D341Med (cell line): ENCODE results near the gene TSHZ1.
"Not testable (repeated sequence)": the region's sequence is repeated elsewhere in the genome, so short reads cannot be mapped to it uniquely, and the experiment has no call there.

Source experiments
- DNase-seq: peaks from one replicate; pipeline ENCODE4 v3.0.0; 2012; ENCODE audit warnings: low spot score

TSHZ1 gene

DNA sequence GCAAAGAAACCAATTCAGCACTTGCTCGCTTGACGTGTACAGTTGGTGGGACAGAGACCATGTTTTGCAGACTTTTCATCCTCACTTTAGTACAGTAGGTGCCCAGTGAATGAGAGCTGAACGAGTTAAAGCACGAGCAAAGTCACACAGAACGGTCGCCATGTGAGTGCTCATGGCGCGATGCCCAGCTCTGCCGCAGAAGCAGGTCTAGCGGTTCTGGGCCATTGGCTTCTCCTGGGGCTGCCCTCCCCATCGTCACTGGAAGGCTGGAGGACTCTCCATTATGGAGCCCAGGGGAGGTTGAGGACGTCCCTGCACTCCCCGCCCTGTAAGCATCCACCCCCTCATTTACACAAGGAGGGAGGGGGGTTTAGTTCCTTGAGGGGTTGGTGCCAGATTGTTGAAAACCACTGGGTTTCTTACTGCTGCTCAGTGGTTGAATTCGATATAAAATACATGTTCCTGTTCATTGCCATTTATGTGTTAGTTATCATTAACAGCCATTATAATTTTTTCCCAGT lies 26.6 kb upstream of the TSHZ1 start:
- no peak for DNase-seq

DNA sequence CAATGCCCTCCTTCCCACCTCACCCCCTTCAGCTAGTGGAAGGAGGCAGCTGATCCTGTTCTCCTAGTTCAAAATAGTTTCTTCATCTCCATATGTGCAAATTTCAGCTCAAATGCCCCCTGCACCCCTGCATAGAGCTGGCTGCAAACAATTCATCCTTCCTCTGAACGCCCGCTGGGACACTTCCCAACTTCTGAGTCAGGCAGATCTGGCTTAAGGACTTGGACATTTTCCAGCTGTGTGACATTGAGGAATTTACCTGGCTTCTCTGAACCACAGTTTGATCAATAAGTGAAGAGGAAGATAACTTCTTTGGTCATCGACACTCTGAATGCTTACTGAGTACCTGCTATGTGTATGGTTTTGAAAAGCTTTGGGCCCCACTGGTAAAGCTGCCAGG lies 25.1 kb upstream of the TSHZ1 start:
- no peak for DNase-seq

DNA sequence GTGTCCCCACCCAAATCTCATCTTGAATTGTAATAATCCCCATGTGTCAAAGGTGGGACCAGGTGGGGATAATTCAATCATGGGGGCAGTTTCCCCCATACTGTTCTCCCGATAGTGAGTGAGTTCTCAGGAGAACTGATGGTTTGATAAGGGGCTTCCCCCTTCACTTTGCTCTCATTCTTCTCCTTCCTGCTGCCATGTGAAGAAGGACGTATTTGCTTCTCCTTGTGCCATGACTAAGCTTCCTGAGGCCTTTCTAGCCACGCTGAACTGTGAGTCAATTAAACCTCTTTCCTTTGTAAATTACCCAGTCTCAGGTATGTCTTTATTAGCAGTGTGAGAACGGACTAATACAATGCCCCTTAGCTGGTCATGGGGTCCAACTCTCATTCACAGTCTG lies 22.9 kb upstream of the TSHZ1 start:
- not testable (repeated sequence) for DNase-seq

DNA sequence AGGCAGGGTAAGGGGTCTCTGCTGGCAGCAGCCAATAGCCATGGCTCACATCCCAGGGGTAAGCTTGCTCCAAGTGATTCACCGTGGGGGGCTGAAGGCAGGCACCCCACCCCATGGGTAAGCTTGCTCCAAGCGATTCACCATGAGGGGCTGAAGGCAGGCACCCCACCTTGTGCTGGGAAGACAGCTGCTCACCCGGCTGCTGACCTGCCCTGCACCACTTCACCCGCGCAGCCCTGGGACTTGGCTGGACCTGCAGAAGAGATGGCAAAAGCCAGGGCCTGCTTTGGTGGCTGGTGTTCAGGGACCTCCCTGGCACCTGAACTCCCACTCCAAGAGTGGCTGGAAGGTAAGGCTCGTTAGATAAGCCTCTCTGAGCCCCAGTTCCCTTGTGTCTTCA lies 20.9 kb upstream of the TSHZ1 start:
- DNase-seq: no peak

DNA sequence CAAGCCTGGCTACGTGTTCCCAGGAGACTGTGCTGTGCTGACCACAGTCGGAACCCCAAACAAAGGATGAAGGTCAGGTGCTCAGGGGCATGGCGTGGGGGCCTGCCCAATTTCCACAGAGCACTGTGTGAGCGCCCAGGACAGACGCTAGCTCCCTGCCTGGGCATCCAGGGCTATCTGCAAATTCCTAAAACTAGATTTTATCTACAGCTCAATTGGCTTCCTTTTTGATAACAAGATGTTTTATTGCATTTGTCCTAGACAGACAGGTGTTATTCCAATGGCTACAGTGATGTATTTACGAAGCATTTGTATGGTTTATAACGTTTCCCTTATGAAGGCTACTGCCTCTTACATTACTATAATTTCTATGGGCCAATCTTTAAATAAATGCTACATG lies 17.7 kb upstream of the TSHZ1 start:
- no peak for DNase-seq

DNA sequence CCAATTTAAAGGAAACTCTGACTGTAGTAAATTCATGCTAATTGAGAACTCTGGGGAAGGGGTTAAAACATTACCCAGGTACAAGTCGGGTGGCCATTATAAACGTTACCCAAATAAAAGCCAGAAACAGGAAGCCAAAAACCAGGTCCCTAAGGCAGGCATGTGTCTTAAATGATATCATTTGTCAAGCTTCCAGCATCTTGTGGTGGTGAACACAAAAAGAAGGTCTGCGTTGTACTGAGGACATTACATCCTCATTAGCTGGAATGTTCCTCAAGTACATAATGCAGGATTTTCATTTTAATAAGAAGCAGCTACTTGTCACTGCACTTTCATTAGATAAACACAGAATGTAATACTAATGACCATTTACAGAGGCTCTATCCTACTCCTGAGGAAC lies 12.6 kb upstream of the TSHZ1 start:
- DNase-seq: no peak

DNA sequence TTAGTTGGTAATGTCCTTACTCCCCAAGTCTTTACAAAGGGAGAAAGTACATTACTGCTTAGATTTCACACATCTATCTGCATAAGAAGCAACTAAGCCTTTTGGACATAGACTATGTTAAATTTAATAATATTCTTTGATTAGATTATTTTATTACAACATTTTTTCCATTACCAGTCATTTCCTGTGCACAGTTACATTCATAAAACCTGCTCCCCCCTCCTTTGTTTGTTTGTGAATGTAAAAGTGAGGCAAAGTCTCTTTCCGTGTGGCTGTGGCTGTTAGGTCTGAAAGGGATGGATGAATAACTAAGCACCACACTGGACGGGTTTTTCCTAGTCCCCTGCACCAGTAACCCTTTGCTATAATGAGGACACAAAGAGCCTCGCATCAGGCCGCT lies 11.3 kb upstream of the TSHZ1 start:
- DNase-seq: no peak

DNA sequence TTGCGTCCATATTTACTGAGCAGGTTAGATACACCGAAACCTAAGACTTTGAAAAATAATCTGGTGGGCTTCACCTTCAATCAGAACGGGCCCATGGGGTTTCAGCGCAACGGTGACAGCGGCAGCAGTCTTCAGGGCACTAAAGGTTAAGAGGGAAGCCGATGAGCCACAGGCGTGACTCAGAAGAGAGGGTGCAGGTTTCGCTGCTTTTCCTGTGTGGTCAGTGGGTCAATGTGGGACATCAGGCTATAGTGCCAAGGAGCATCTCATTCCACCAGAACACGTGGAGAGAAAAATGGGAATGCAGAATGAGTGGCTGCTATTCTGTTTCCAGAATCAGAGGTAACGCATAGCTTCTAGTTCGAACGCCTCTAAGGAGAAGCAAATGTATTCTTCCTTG lies 10.5 kb upstream of the TSHZ1 start:
- no peak for DNase-seq

DNA sequence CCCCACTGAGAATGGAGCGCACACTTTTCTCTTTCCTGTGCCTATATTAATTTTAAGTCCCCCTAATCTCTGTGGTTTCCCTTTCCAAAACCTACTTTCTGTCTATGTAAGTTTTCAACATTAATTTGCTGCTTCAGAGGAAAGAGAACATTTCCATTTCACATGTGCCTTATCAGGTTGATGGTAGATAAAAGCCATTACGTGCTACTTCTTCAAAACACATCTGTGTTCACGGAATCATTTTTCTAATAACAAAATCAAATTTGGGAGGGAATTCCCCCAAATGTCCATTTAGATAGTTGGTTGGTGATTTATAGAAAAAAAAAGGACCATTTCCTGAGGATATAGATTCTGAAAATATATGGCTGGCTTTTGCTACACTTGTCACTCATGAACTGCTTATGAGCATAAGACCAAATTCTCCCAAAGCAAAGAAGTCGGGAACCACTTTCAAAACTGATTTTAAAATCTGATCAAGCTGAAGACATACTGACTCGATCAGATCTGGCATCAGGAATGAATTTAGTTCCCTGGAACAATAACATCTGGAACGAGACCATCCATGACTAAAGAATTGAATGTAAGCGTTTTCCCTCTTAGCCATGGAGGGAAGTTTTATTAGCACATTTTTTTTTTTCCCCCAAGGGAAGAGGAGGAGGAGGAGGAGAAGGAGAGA lies 9.9 kb upstream of the TSHZ1 start:
- DNase-seq: no peak

DNA sequence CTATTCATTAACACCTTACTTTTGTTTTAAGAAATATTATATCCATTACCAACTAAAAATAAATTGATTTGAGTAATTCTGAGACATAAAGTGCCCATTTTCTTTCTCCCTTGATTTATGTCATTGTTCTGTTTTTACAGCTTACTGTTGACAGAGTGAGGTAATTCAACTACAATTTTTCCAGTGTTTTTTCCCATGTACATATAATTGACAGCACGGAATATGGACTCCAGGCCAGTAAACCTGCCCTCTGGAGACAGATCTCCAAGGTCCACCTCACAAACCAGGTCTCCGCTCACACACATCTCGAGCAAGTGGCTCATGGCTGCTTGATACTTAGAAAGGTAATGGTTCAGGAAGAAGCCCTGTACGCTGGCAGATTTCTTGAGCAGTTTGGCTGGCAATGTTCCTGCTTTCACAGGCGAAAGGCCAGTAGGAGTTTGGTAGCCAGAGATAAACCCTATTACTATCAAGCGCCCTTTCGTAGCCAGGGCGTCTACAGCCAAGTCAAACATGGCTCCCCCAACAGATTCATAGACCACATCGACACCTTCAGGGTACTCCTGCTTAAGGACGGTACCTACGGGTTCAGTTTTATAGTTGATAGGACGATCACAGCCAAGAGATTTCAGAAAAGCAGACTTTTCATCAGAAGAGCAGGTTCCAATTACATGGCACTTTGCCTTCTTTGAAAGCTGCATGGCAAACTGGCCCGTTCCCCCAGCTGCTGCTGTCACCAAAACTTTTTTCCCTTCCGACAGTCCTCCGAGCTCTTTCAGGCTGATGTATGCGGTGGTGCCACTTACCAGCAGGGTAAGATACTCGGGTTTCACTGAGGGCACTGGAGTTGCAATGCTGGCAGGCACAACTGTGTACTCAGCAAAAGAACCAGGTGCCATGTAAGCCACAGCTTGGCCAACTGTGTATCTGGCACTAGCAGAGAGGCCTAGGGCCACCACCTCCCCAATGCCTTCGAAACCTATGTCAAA lies 9.0 kb upstream of the TSHZ1 start:
- no peak for DNase-seq

DNA sequence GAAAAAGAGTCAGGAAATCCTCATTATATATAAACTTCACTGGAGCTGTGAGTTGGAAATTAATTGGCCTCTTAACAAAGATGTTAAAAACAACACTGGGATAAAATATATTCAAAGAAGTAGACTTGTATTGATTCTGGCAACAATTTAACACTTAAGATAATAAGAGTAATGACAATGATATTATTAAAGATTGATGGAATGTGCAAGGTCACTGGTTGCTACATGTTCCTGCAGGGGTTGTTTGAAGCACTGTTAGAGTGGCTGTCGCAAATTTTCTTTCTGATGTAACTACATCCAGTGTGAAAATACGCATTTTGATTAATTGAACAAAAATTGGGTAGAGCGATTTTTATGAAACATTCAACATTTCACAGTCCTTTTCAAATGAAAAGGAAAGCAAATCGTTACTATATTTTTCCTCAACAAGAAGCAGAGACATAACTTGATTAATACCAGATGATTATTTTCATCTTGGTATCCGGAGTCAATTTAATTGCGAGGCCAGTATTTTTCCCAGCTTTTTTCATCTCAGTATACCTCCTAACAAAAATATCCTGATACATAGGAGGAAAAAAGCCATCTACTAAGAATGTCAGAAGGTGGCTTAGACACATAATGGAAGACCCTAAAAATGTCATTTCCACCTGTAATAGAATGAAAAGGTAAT lies 7.8 kb upstream of the TSHZ1 start:
- DNase-seq: no peak

DNA sequence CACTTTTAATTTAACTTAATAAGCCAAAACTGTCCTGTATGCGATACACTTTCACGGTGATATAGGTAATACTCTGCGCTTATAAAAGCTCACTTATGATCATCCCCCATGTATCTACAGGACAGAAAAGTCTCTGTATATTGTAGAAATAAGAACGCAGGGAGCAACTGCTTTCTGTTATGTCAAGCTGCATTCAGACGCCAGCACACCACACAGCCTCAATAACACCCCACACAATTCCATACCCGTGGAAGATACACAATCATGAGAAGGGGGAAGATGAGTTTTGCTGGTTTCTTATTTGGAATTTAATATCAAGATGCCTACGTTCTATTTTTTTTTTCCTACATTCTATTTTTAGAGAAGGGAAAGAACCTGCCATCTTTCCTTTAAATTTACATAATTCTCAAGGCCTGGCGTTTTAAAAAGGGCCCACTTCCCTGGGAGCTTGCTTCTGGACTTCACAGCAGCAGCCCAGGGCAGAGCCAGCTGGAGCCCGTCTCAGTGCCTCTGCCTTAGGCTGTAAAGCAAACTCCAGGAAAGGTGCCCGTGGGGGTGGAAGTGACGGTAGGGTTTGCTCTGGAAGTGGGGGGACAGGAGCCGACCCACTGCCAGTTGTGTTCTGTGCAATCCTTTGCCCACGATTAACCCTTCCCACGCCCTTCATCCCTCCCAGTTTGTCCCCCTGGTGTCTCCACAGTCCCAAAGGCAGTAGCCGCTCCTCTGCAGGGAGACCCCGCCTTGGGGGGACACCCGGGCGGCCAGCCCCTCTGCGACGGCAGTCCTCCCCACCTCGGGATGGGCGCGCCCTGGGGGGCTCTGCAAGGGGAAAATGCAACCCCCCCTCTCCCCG lies 7.0 kb upstream of the TSHZ1 start:
- no peak for DNase-seq

DNA sequence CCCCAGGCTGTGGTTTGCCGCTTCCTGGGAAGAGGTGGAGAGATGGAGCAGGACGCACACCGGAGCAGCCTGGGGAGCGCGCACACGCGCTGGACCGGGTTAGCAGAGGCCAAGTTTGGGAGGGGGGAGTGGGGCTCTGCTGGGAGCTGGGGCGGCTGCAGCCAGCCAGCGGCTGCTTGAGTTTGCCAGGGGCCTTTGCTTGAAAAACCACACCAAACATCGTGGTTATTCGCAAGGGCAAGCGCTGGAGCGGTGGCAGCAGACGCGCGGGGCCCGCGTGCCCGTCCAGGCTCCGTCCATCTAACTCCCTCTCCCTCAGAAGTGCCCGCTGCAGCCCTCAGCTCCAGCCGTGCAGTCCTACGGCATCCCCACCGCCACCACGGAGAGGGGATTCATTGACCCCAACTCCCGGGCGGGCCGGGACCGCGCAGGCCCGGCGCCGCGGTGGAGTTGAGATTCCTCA lies 6.3 kb upstream of the TSHZ1 start:
- DNase-seq: no peak

DNA sequence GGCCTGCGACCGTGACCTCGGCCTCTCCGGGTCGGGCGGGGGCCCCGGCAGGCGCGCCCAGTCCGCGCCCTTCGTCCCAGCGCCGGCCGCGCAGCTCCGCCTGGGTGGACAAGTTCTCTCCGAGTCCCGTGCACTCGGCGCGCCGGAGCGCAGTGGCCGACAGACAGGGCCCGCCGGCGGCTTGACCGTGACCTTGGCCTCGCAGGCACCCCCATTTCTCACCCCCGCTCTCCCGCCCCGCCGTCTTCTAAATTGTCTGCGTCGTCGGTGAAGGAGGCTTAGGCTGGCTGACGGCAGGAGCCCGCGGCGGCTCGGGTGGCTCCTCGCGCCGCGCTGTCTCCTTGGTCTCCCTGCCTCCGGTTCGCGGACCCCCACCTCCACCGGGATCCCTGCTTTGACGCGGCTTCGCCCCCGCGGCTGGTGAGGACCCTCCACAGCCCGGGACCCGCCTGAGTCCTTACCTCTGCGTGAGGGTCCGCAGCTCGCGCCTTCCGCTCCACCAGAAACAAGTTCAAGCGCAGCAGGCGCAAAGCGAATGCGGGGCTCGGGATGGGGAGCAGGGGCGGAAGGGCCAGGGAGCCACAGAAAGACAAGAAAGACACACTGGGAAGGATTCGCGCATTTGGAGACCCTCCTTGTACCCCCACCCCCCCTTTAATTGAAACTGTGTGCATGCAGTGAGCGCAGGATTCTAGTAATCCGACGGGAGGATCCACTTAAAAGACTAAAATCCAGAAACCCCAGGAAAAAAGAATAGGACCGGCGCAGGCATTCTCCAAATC lies 5.7 kb upstream of the TSHZ1 start:
- DNase-seq: peak; percentile 64

DNA sequence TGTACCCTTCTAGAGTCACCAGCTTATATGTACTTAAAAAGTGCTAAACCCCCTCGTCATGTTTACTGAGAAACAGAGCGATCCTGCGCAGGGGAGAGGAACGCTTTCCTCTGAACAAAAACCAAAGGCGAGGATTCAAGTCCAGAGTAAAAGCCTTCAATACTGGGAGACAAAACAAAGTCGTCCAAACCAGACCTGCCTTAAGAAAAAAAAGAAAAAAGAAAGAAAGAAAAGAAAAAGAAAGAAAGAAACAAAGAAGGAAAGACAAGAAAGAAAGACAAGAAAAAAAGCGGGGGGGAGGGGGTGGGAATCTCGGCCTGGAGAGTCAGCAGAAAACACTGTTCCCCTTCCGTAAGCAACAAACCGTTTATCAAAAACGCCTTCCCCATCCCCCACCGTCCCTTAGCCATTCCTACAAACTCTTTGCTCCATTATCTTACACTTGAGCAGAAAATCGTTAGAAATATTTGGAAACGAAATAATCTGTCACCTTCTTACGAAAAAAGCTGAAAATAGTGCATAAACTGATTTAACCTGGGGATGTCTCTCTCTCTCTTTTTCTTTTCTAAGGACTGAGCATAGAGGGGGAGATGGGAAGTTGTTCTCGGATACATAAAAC lies 5.0 kb upstream of the TSHZ1 start:
- DNase-seq: no peak

DNA sequence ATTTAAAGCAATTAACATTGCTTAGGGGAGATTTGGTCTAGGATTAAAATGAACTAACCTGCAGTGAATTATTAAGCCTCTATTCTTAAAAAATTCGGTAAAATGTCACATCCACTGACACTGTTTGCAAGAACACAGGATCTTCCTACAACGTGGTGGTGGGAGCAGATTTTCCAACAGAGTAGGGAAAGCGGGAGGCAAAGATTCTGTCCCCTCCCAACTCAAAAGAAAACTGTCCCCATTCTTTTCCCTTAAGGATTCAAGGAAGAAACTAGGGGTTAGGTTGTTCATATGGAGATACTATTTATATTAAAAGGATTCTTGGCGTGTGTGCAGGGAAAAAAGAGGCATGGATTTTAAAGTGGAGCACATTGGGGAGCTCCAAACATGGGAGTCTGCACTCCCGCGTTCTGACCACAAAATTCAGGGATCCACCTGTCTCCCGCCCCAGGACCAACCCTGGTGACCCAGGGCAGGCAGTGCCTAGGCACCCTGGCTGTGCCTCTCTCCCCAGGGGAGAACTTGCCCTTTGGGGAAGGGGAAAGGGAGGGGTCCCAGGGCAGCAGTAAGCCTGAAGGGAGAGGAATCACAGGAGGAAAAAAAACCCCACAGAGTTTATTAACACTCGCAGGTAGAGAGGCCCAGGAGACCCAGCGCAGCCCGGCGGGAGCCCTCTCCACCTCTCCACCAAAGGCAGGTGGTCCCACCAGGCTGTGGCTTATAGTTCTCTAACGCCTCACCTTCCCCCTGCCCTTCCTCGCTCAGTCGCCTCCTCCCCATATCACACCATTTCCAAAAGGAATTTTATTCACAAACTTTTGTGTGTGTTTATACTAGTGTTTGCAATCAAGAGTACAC lies 3.9 kb upstream of the TSHZ1 start:
- DNase-seq: no peak

DNA sequence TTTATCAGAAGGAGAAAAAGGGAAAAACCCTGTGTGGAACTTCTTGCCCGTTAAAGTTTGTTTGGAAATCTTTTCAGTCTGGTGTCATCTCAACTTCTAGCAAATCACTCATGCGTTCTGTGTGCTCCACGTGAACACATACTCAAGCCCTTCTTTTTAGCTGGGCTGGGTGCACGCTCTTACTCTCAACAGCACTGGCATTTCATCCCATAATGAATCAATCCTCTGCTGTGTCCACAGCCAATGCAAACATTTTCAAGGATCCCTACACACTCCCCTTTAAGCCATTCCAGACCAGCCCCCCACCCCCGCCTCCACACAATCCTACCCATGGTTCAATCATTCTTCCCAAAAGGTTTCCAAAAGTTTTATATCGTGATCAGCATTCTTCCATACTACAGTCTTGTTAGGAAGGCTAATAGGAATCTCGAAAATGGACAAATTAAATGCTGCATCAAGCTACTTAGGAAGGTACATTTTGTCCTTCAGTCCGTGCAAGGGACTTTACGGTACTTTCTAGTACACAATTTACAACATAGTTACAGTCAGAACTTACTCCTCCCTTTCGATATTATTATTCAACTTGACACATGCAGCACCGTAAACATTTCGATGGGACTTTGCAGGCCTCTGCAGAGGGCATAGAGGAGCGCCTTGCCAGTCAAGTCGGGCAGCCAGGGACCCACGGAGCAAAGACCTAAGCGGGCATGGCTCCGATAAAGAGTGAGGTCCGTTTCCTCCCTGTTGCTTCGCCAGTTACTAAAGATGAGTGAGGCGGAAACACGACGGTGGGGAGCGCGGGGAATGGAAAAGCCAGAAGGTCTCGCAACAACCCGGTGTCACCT lies 3.1 kb upstream of the TSHZ1 start:
- DNase-seq: no peak

DNA sequence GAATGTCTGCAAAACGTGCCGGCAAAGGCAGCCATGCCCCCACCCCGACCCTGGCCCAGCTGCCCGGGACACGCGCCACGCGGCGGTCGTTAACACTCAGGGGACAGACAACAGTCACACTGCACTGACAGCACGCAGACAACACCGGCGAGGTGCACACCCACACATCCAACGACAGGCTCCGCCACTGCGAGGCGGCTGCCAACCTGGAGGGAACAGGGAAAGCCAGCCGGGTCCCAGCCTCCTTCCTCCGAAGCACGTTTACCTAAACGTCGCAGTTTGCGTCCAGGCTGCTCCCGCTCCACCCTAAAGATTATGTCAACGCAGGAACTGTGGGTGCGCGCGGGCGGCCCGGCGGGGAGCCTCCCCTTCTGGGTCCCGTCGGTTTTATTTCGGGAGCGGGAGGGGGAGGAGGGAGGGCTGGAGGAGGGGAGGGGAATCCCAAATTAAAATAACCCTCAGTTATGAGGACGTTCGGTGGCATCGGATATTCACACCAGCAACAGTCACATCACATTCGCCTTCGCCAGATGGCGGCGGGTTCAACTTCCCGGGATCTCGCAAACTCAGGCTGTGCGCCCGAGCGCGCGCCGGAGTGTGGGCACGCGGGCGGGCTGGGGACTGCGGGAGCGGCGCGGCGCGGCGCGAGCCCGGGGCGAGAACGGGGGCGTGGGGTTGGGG lies 2.3 kb upstream of the TSHZ1 start:
- peak; percentile 81 for DNase-seq
